HepG2 (cell line): ENCODE data around the gene TEX12. TPM values are rescaled to one million over a fixed set of nuclear protein-coding genes. Genes with fewer than 3 reads are reported as not detected.

Experiments used
- ATAC-seq: fragments of 200-7000 bp; cut with Tn5 transposase; 3 replicates; pipeline ENCODE4 v1.9.1; 2020; ENCODE audit warnings: mild to moderate bottlenecking, moderate library complexity
- BruUV-seq: library from RNA; stranded (reverse); fragments of 400-500 nt; replicated peaks from 2 replicates; lab custom pipeline; 2021; lab: Mats Ljungman, UMichigan
- CTCF ChIA-PET: fragments of 300-600 bp; formaldehyde crosslinking; extraction: SDS; loops from one replicate; lab custom pipeline; 2021; ENCODE audit warnings: low total read pairs, inconsistent platforms, low intra/inter-chr PET ratio; lab: Yijun Ruan, JAX
- POLR2A ChIA-PET: fragments of 350-600 bp; sonication (Branson Sonifier 250); formaldehyde crosslinking; loops from one replicate; lab custom pipeline; 2020; ENCODE audit warnings: antibody characterized with exemption, inconsistent platforms; lab: Yijun Ruan, JAX
- DNase-seq: peaks from one replicate; pipeline ENCODE4 v3.0.0-alpha.2; 2015; ENCODE audit warnings: low spot score
- FAIRE-seq: peaks from 3 replicates; lab custom pipeline; 2011; peaks lifted over from hg19 to GRCh38; lab: Jason Lieb, UNC
- H2AFZ ChIP-seq: one replicate; pipeline ENCODE4 v1.6.1; 2011; ENCODE audit warnings: low read length, inconsistent platforms
- H3K27ac ChIP-seq: fragments of 300-600 bp; 3 replicates; pipeline ENCODE4 v1.8.0; 2011; ENCODE audit warnings: mixed run types, mild to moderate bottlenecking, mixed read lengths, low read length, inconsistent platforms; ENCODE audit not compliant: insufficient read depth; ENCODE audit errors: extremely low read length
- H3K27me3 ChIP-seq, 2 experiments: fragments of 200-600 bp in 1 of 2; 2 replicates in 1 of 2; 3 replicates in 1 of 2; pipeline versions ENCODE4 v1.6.0 to v1.8.0; 2011; ENCODE audit warnings: low read length in 2 of 2, mild to moderate bottlenecking in 2 of 2, moderate library complexity in 2 of 2, inconsistent platforms in 1 of 2; ENCODE audit not compliant: insufficient read depth in 2 of 2, control insufficient read depth in 1 of 2
- H3K36me3 ChIP-seq, 2 experiments: fragments of 200-600 bp in 1 of 2; replicated peaks in 1 of 2; 2 replicates in 1 of 2; 3 replicates in 1 of 2; pipeline versions ENCODE4 v1.5.1 to v1.8.0; 2011; ENCODE audit warnings: low read length in 2 of 2, inconsistent platforms in 1 of 2; ENCODE audit not compliant: insufficient read depth in 2 of 2, control insufficient read depth in 1 of 2
- H3K4me1 ChIP-seq: 2 replicates; pipeline ENCODE4 v1.5.1; 2012; ENCODE audit warnings: low read length, inconsistent platforms; ENCODE audit not compliant: insufficient read depth
- H3K4me2 ChIP-seq: 2 replicates; pipeline ENCODE4 v1.6.0; 2011; ENCODE audit warnings: low read depth, low read length, inconsistent platforms
- H3K4me3 ChIP-seq, 3 experiments: fragments of 200-600 bp in 1 of 3; sonication (generic), shearing (Covaris generic) in 1 of 3; replicated peaks in 1 of 3; 2 replicates each; pipeline ENCODE4 v1.5.1; 2011 to 2016; ENCODE audit warnings: low read length in 3 of 3, inconsistent platforms in 2 of 3, low read depth in 2 of 3, mild to moderate bottlenecking in 2 of 3, control low read depth in 1 of 3, mixed read lengths in 1 of 3; ENCODE audit not compliant: insufficient read depth in 1 of 3
- H3K79me2 ChIP-seq: one replicate; pipeline ENCODE4 v1.6.1; 2011; ENCODE audit warnings: low read length, inconsistent platforms; ENCODE audit not compliant: insufficient read depth
- H3K9ac ChIP-seq: 2 replicates; pipeline ENCODE4 v1.6.0; 2011; ENCODE audit warnings: mild to moderate bottlenecking, low read depth, low read length, inconsistent platforms; ENCODE audit not compliant: insufficient read depth
- H3K9me3 ChIP-seq: 2 replicates; pipeline ENCODE4 v1.5.1; 2012; ENCODE audit warnings: mild to moderate bottlenecking, low read length
- H4K20me1 ChIP-seq: 2 replicates; pipeline ENCODE4 v1.6.0; 2011; ENCODE audit warnings: inconsistent platforms, mild to moderate bottlenecking, low read length, moderate library complexity; ENCODE audit not compliant: insufficient read depth
- AGO2 ChIP-seq: fragments of 200-400 bp; formaldehyde crosslinking; optimal IDR thresholded peaks from 2 replicates; pipeline ENCODE3; 2017; ENCODE audit warnings: mild to moderate bottlenecking, low read depth, low read length, moderate library complexity
- ATF7 ChIP-seq, 2 experiments: fragments of 450-650 bp in 1 of 2; sonication (generic) in 1 of 2; formaldehyde crosslinking in 1 of 2; IDR thresholded peaks; 2 replicates each; pipeline versions ENCODE4 v1.4.0 to v1.6.1; 2016 to 2020; ENCODE audit warnings: antibody characterized with exemption in 1 of 2, mild to moderate bottlenecking in 1 of 2, missing genetic modification reagents in 1 of 2
- CREBL2 ChIP-seq: sonication (generic); formaldehyde crosslinking; IDR thresholded peaks from 2 replicates; pipeline ENCODE4 v1.8.1; 2023; ENCODE audit warnings: missing genetic modification reagents, mild to moderate bottlenecking, borderline replicate concordance
- HMGXB3 ChIP-seq: sonication (generic); formaldehyde crosslinking; IDR thresholded peaks from 2 replicates; pipeline ENCODE4 v1.4.0; 2020; ENCODE audit warnings: missing genetic modification reagents, borderline replicate concordance
- KLF15 ChIP-seq: sonication (generic); formaldehyde crosslinking; IDR thresholded peaks from 2 replicates; pipeline ENCODE4 v1.8.1; 2023; ENCODE audit warnings: borderline replicate concordance, mild to moderate bottlenecking, inconsistent platforms, missing genetic modification reagents, mixed read lengths
- NONO ChIP-seq, 2 experiments: fragments of 450-650 bp in 1 of 2; sonication (generic) in 1 of 2; formaldehyde crosslinking in 1 of 2; IDR thresholded peaks in 1 of 2; conservative IDR thresholded peaks in 1 of 2; 2 replicates each; pipeline versions ENCODE4 v1.6.1 to v1.8.0; 2017 to 2022; ENCODE audit warnings: mild to moderate bottlenecking in 1 of 2, missing genetic modification reagents in 1 of 2, moderate library complexity in 1 of 2
- PTBP1 ChIP-seq: fragments of 200-400 bp; formaldehyde crosslinking; IDR thresholded peaks from 2 replicates; pipeline ENCODE4 v1.6.1; 2018; ENCODE audit warnings: low read length, low read depth; ENCODE audit not compliant: poor library complexity, severe bottlenecking
- SMAD1 ChIP-seq: sonication (generic); formaldehyde crosslinking; IDR thresholded peaks from 2 replicates; pipeline ENCODE4 v1.4.0; 2020; ENCODE audit warnings: missing genetic modification reagents, low read depth, mild to moderate bottlenecking, borderline replicate concordance
- ZFP82 ChIP-seq: sonication (generic); formaldehyde crosslinking; IDR thresholded peaks from 2 replicates; pipeline ENCODE4 v1.5.1; 2020; ENCODE audit warnings: mild to moderate bottlenecking, missing genetic modification reagents, borderline replicate concordance
- ZMYM3 ChIP-seq: sonication (generic); formaldehyde crosslinking; IDR thresholded peaks from 2 replicates; pipeline ENCODE4 v1.5.1; 2020; ENCODE audit warnings: mild to moderate bottlenecking, missing genetic modification reagents
- ZNF564 ChIP-seq: sonication (generic); formaldehyde crosslinking; IDR thresholded peaks from 2 replicates; pipeline ENCODE4 v1.8.1; 2023; ENCODE audit warnings: mild to moderate bottlenecking, missing genetic modification reagents
- ZNF674 ChIP-seq: sonication (generic); formaldehyde crosslinking; IDR thresholded peaks from 2 replicates; pipeline ENCODE4 v1.5.0; 2020; ENCODE audit warnings: low read depth, mild to moderate bottlenecking, missing genetic modification reagents
- WGBS: methylation state at CpG from one replicate; pipeline ENCODE4 v1.1.6; 2017; ENCODE audit warnings: low lambda C conversion rate; 5-methylcytosine and 5-hydroxymethylcytosine counted together
- in situ Hi-C: cut with HindIII; loops from 2 replicates; pipeline ENCODE4 v1.10.0; 2017; ENCODE audit warnings: low pct_unique_long_range_greater_than_20kb; ENCODE audit not compliant: extremely low pct_ligation_motif_present
- intact Hi-C: fragments of 100-400 bp; cut with micrococcal nuclease; formaldehyde crosslinking; loops from one replicate; pipeline ENCODE4 v1.10.0; 2022; ENCODE audit not compliant: unreplicated experiment
- polyA plus RNA-seq, 8 experiments: library from polyadenylated mRNA; depleted of rRNA in 3 of 8; stranded (reverse) in 7 of 8; unstranded in 1 of 8; fragments of >200 nt; fragmentation: Illumina TruSeq in 4 of 8; extraction: Trizol in 4 of 8; gene quantifications; 2 replicates each; pipeline versions ENCODE4 v1.2.1 to v1.2.3, GENCODE V29; 2011 to 2016; ENCODE audit warnings: low read depth in 4 of 8, missing spikeins in 1 of 8, mixed read lengths in 1 of 8; ENCODE audit not compliant: insufficient read depth in 1 of 8
- total RNA-seq, 5 experiments: library from RNA; depleted of rRNA; stranded (reverse); fragments of >200 nt; fragmentation: Illumina TruSeq; extraction: Trizol; gene quantifications; 2 replicates each; pipeline ENCODE4 v1.2.3, GENCODE V29; 2016; ENCODE audit warnings: low read depth in 1 of 5

Gene TEX12
- total and polyA plus RNA-seq, 2 of the 13 experiments (the other 11 are each of a cell fraction or from before 2014, with no cell fraction given), result not detected

- no peak for TF ChIP-seq PTBP1
- no peak for TF ChIP-seq SMAD1 (CRISPR knock-in tag)
- TF ChIP-seq ZNF674 (CRISPR knock-in tag), result no peak
Measured at GRCh38 chr11:112134473-112134872, 32.7 kb upstream of the TEX12 start (continued).

- CTCF ChIA-PET, result no interaction called here
- WGBS, result 89% methylated on average over 3 of the region's 3 CpGs
- no peaks in the 10 kb centered on the region for H3K27me3 ChIP-seq
- no peaks in the 10 kb centered on the region for H3K79me2 ChIP-seq
- no peaks in the 10 kb centered on the region for H3K4me1 ChIP-seq
- TF ChIP-seq ATF7 (IDR thresholded peaks at IDR 0.05) (peak; percentile 57; the same call in 1 of the 2 replicates), ATF7 (CRISPR knock-in tag; IDR thresholded peaks at IDR 0.05) (no peak), CREBL2 (CRISPR knock-in tag) (no peak)
- TF ChIP-seq, all 625 proteins: peak for 1
- H3K4me2 ChIP-seq, result no peak overlapping the region
- no peak overlapping the region for H3K4me3 ChIP-seq
- no peaks in the 10 kb centered on the region for H3K36me3 ChIP-seq
- no peak overlapping the region for H3K9ac ChIP-seq
- H3K9me3 ChIP-seq, result no peaks in the 10 kb centered on the region; the same call in 1 of the 2 replicates
- no peak for DNase-seq
- no peak overlapping the region for H2AFZ ChIP-seq
- FAIRE-seq, result no peak
- in situ Hi-C loops, result no loop called here
- no peak overlapping the region for H3K27ac ChIP-seq
- intact Hi-C loops, result no loop called here
- POLR2A ChIA-PET, result no interaction called here
- no peaks in the 10 kb centered on the region for H4K20me1 ChIP-seq
- no peak for ATAC-seq
- BruUV-seq, result no TSS peak
Measured at GRCh38 chr11:112143597-112143996, 23.6 kb upstream of the TEX12 start.

GRCh38 chr11:112150517-112150916, 16.7 kb upstream of the TEX12 start:
- POLR2A ChIA-PET, result no interaction called here
- in situ Hi-C loops, result no loop called here
- DNase-seq, result no peak
- Histone ChIP-seq H3K4me1 (no peaks in the 10 kb centered on the region), H3K4me3 (no peak overlapping the region), H3K27me3 (no peaks in the 10 kb centered on the region), H3K9ac (no peak overlapping the region), H3K4me2 (no peak overlapping the region), H3K79me2 (no peaks in the 10 kb centered on the region), H4K20me1 (no peaks in the 10 kb centered on the region), H3K9me3 (no peaks in the 10 kb centered on the region), H3K36me3 (no peaks in the 10 kb centered on the region), H2AFZ (no peak overlapping the region), H3K27ac (no peak overlapping the region)
- no peak for ATAC-seq
- FAIRE-seq, result no peak
- no TSS peak for BruUV-seq
- CTCF ChIA-PET, result no interaction called here
- intact Hi-C loops, result no loop called here
- WGBS, result 84% methylated on average over 5 of the region's 5 CpGs
- TF ChIP-seq NONO (IDR thresholded peaks at IDR 0.05) (no peak), NONO (CRISPR knock-in tag; conservative IDR thresholded peaks at IDR 0.05) (no peak), ZMYM3 (no peak), AGO2 (no peak), KLF15 (CRISPR knock-in tag) (no peak), ZNF564 (CRISPR knock-in tag) (no peak), HMGXB3 (no peak), ZFP82 (CRISPR knock-in tag) (no peak)
